Keratinocyte (primary cell): Measurements from ENCODE around the gene PSMA8.
"Not testable (repeated sequence)": the region's sequence is repeated elsewhere in the genome, so short reads cannot be mapped to it uniquely, and the experiment has no call there.

Source experiments
- EZH2 ChIP-seq: IDR thresholded peaks from one replicate; pipeline ENCODE4 v1.6.1; 2012; ENCODE audit warnings: inconsistent platforms, mild to moderate bottlenecking, low read length, moderate library complexity
- TF ChIP-seq, protein P1 (sequence below), 3 experiments: IDR thresholded peaks in 1 of 3; conservative IDR thresholded peaks in 1 of 3; optimal IDR thresholded peaks in 1 of 3; 2 replicates in 2 of 3; 3 replicates in 1 of 3; pipeline versions ENCODE3 to v1.5.1; 2011; ENCODE audit warnings: low read length in 3 of 3, mild to moderate bottlenecking in 3 of 3, moderate library complexity in 2 of 3, control low read depth in 1 of 3, inconsistent platforms in 1 of 3; ENCODE audit not compliant: insufficient read depth in 2 of 3; ENCODE audit errors: extremely low read depth in 1 of 3

DNA sequence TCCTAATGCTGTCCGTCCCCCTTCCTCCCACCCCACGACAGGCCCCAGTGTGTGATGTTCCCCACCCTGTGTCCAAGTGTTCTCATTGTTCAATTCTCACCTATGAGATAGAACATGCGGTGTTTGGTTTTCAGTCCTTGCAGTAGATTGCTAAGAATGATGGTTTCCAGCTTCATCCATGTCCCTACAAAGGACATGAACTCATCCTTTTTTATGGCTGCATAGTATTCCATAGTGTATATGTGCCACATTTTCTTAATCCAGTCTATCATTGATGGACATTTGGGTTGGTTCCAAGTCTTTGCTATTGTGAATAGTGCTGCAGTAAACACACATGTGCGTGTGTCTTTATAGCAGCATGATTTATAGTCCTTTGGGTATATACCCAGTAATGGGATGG, 105.0 kb downstream of the PSMA8 start:
- TF ChIP-seq, protein P1, sequence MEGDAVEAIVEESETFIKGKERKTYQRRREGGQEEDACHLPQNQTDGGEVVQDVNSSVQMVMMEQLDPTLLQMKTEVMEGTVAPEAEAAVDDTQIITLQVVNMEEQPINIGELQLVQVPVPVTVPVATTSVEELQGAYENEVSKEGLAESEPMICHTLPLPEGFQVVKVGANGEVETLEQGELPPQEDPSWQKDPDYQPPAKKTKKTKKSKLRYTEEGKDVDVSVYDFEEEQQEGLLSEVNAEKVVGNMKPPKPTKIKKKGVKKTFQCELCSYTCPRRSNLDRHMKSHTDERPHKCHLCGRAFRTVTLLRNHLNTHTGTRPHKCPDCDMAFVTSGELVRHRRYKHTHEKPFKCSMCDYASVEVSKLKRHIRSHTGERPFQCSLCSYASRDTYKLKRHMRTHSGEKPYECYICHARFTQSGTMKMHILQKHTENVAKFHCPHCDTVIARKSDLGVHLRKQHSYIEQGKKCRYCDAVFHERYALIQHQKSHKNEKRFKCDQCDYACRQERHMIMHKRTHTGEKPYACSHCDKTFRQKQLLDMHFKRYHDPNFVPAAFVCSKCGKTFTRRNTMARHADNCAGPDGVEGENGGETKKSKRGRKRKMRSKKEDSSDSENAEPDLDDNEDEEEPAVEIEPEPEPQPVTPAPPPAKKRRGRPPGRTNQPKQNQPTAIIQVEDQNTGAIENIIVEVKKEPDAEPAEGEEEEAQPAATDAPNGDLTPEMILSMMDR (optimal IDR thresholded peaks at IDR 0.05 in 1 of 3, IDR thresholded peaks at IDR 0.05 in 1 of 3, conservative IDR thresholded peaks at IDR 0.05 in 1 of 3; ENCODE audit: extremely low read depth in 1 of 3, insufficient read depth in 2 of 3, low read length in 3 of 3) = not testable (repeated sequence)
- TF ChIP-seq EZH2 = not testable (repeated sequence)
